Duodenal mucosa (tissue), 2 donors: ENCODE data around the gene IER2.
"Not testable (repeated sequence)": the region's sequence is repeated elsewhere in the genome, so short reads cannot be mapped to it uniquely, and the experiment has no call there.

Experiments
- H3K27ac ChIP-seq: one replicate; pipeline ENCODE4 v1.7.0; 2013; ENCODE audit warnings: low read depth, low read length
- H3K27me3 ChIP-seq, 2 donors: one replicate each; pipeline ENCODE4 v1.7.0; 2013; ENCODE audit warnings: low read length in 2 of 2, control low read depth in 1 of 2; ENCODE audit not compliant: insufficient read depth in 2 of 2, control insufficient read depth in 1 of 2
- H3K36me3 ChIP-seq, 2 donors: one replicate each; pipeline ENCODE4 v1.7.0; 2013; ENCODE audit warnings: low read length in 2 of 2, control low read depth in 1 of 2; ENCODE audit not compliant: insufficient read depth in 2 of 2, control insufficient read depth in 1 of 2
- H3K4me1 ChIP-seq, 2 donors: one replicate each; pipeline ENCODE4 v1.7.0; 2013; ENCODE audit warnings: low read length in 2 of 2, control low read depth in 1 of 2; ENCODE audit not compliant: insufficient read depth in 2 of 2, control insufficient read depth in 1 of 2
- H3K4me3 ChIP-seq, 2 donors: one replicate each; pipeline ENCODE4 v1.7.0; 2013; ENCODE audit warnings: low read length in 2 of 2, low read depth in 1 of 2
- H3K9ac ChIP-seq, 2 donors: one replicate each; pipeline ENCODE4 v1.7.0; 2013; ENCODE audit warnings: low read length in 2 of 2, low read depth in 1 of 2
- H3K9me3 ChIP-seq, 2 donors: one replicate each; pipeline ENCODE4 v1.7.0; 2013; ENCODE audit warnings: low read length in 2 of 2, control low read depth in 1 of 2; ENCODE audit not compliant: control insufficient read depth in 1 of 2

IER2 gene

GRCh38 chr19:13165162-13165997 is 15.2 kb downstream of the IER2 start:
- H3K9ac ChIP-seq, result peak overlapping the region; percentile 70 to 79
- no peaks in the 10 kb centered on the region for H3K36me3 ChIP-seq
- H3K27me3 ChIP-seq, result no peaks in the 10 kb centered on the region
- no peaks in the 10 kb centered on the region for H3K9me3 ChIP-seq
- peaks cover 47 to 59% of the 10 kb centered on the region in 2 donors for H3K4me1 ChIP-seq
- peak overlapping the region; percentile 96 for H3K27ac ChIP-seq
- H3K4me3 ChIP-seq, result no peak overlapping the region

- not testable (repeated sequence) for H3K4me3 ChIP-seq, H3K9me3 ChIP-seq, H3K9ac ChIP-seq, H3K27me3 ChIP-seq, H3K36me3 ChIP-seq
- peaks cover 47 to 59% of the 10 kb centered on the region in 2 donors for H3K4me1 ChIP-seq
- H3K27ac ChIP-seq, result peak overlapping the region; percentile 28
These were observed 15.9 kb downstream of the IER2 start for GRCh38 chr19:13166151-13166550.

GRCh38 chr19:13169769-13170168 is 19.6 kb downstream of the IER2 start:
- peaks cover 43 to 46% of the 10 kb centered on the region in 2 donors for H3K4me1 ChIP-seq
- H3K9ac ChIP-seq, result no peak overlapping the region
- H3K36me3 ChIP-seq, result no peaks in the 10 kb centered on the region
- no peak overlapping the region for H3K27ac ChIP-seq
- H3K9me3 ChIP-seq, result no peaks in the 10 kb centered on the region
- H3K4me3 ChIP-seq, result no peak overlapping the region
- no peaks in the 10 kb centered on the region for H3K27me3 ChIP-seq

- Histone ChIP-seq H3K27me3 (no peaks in the 10 kb centered on the region), H3K4me1 (peaks cover 35 to 41% of the 10 kb centered on the region in 2 donors), H3K27ac (no peak overlapping the region), H3K9me3 (no peaks in the 10 kb centered on the region), H3K9ac (no peak overlapping the region), H3K36me3 (no peaks in the 10 kb centered on the region), H3K4me3 (no peak overlapping the region)
These were observed 20.9 kb downstream of the IER2 start for GRCh38 chr19:13171146-13171545.

GRCh38 chr19:13172346-13173138 is 22.3 kb downstream of the IER2 start:
- Histone ChIP-seq H3K4me1 (peaks cover 27 to 34% of the 10 kb centered on the region in 2 donors), H3K27me3 (no peaks in the 10 kb centered on the region), H3K9me3 (no peaks in the 10 kb centered on the region), H3K4me3 (peak overlapping the region; percentile 29 to 36), H3K27ac (peak overlapping the region; percentile 73), H3K36me3 (no peaks in the 10 kb centered on the region), H3K9ac (peak overlapping the region in 1 of 2 donors; percentile 54)

GRCh38 chr19:13173139-13173737 is 23.0 kb downstream of the IER2 start:
- H3K9ac ChIP-seq, result no peak overlapping the region
- H3K27ac ChIP-seq, result no peak overlapping the region
- no peaks in the 10 kb centered on the region for H3K9me3 ChIP-seq
- H3K36me3 ChIP-seq, result no peaks in the 10 kb centered on the region
- peaks cover 27 to 31% of the 10 kb centered on the region in 2 donors for H3K4me1 ChIP-seq
- H3K27me3 ChIP-seq, result no peaks in the 10 kb centered on the region
- no peak overlapping the region for H3K4me3 ChIP-seq

GRCh38 chr19:13176345-13176744 is 26.1 kb downstream of the IER2 start:
- H3K4me1 ChIP-seq, result peaks cover 13 to 23% of the 10 kb centered on the region in 2 donors
- H3K27me3 ChIP-seq, result no peaks in the 10 kb centered on the region
- no peaks in the 10 kb centered on the region for H3K36me3 ChIP-seq
- H3K27ac ChIP-seq, result no peak overlapping the region
- no peak overlapping the region for H3K4me3 ChIP-seq
- H3K9ac ChIP-seq, result no peak overlapping the region
- H3K9me3 ChIP-seq, result no peaks in the 10 kb centered on the region

GRCh38 chr19:13177584-13177983 is 27.4 kb downstream of the IER2 start:
- H3K4me3 ChIP-seq, H3K36me3 ChIP-seq, H3K9me3 ChIP-seq, H3K9ac ChIP-seq, H3K27me3 ChIP-seq, H3K27ac ChIP-seq: not testable (repeated sequence)
- H3K4me1 ChIP-seq, result peaks cover 12 to 23% of the 10 kb centered on the region in 2 donors

- H3K9me3 ChIP-seq, H3K9ac ChIP-seq, H3K4me3 ChIP-seq, H3K27ac ChIP-seq, H3K36me3 ChIP-seq, H3K27me3 ChIP-seq: not testable (repeated sequence)
- peaks cover 9 to 18% of the 10 kb centered on the region in 2 donors for H3K4me1 ChIP-seq
These were observed 28.1 kb downstream of the IER2 start for GRCh38 chr19:13178291-13178690.
